Right ventricle myocardium inferior (tissue), 1 donor: ENCODE data around the gene RFX6. TPM values are rescaled to one million over a fixed set of nuclear protein-coding genes. Genes with fewer than 3 reads are reported as not detected.

Experiments
- ATAC-seq: fragments of 200-7000 bp; cut with Tn5 transposase; one replicate; pipeline ENCODE4 v1.9.1; 2020; ENCODE audit warnings: mild to moderate bottlenecking, moderate library complexity
- DNase-seq: peaks from one replicate; pipeline ENCODE4 v3.0.0; 2021; ENCODE audit errors: missing footprints
- intact Hi-C: fragments of 100-400 bp; cut with DNase I; formaldehyde crosslinking; loops from one replicate; pipeline ENCODE4 v1.11.0; 2022
- total RNA-seq: library from RNA; stranded (reverse); fragmentation: NEBNext Ultra II Directional; extraction: Animal tissue kit (Norgen Biotek cat#: 25700); gene quantifications from one replicate; pipeline ENCODE4 v1.2.1, GENCODE V29; 2021
- donor health status: DM: no; HTN: yes; CAD: no; lungs with severe emphysema.

The RFX6 gene
- total RNA-seq, 1 donor from 2014 or later: not detected

DNA sequence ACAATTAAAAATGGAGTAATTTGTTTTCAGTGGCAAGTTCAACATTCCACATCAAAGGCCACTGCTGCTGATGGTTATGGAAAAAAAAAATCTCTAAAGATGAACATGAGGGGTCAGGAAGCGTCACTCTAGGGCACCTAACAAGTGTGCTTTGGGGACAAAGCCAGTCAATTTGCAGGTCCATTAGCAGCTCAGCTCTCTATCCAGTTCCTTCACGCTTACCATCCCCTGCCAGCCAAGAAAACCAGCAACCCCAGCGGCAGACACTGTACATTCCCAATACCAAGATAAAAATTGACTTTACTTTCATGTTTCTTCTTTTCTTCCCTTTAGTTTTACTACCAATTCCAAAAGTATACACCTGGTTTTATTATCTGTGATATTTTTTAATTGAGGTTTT, 10.1 kb downstream of the RFX6 start:
- DNase-seq (no peak), ATAC-seq (no peak)
- intact Hi-C loops: no loop called here

DNA sequence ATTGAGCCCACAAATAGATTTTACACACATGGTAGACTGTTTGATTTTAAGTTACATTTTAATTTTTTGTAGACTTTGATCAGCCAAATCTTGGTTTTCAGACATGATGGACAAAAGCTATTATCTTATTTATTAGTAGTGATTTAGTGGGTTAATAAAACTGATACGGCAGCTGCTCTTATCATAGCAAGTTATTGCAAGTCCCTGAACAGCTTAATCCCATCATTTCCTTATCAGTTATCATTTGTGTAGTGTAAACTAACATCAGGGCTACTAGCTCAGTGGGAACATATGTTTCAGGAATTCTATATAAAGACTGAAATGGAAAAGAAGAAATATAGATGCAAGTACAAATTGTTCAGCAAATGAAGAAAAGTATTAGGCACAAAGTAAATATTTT, 10.9 kb downstream of the RFX6 start:
- ATAC-seq (no peak), DNase-seq (no peak)
- intact Hi-C loops: no loop called here

DNA sequence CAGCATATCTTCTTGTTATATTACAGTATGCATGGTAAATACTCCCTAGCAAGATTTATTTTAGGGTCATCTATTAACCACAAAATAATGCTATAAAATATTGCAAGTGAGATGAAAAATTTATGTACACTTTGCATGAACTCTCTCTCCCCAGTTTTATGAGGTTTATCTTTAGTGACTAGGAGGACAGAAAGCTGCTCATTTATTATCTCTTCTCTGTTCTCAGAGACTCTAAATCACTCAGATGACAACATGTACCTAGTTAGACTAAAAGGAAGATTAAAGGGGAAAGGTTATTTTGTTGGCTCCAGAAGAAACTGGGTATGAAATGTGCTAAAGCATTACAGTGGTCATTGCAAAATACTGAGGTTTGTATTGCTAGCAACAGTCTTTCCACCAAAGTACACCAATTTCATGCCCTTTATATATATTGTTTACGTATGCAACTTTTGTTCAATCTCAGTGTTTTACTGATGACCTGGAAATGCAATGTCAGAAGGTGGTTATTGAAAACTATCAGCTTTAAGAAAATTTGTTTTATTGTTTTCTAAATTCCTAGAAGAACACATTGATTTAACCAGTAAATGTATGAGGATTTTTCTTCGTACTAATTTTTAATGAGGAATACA, 11.8 kb downstream of the RFX6 start:
- intact Hi-C loops: no loop called here
- DNase-seq (no peak), ATAC-seq (no peak)

DNA sequence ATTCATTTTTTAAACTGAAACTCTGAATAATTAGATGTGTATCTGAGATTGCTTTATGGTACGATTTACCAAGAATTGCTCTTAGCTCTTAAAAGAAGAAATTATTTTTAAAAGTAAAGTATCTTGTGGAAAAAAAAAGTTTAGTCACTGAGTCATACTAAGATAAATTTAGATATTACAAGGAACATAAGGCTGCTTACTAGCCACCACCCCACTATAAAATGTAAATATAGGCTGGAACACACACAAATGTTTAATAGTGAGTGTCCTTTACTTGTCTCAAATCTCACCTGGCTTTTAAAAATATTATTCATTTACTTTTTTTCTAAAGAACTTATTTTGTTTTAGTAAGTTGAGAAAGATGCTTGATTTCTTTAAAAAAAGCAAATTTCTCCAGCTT, 17.6 kb downstream of the RFX6 start:
- DNase-seq: no peak
- intact Hi-C loops: no loop called here
- no peak for ATAC-seq

DNA sequence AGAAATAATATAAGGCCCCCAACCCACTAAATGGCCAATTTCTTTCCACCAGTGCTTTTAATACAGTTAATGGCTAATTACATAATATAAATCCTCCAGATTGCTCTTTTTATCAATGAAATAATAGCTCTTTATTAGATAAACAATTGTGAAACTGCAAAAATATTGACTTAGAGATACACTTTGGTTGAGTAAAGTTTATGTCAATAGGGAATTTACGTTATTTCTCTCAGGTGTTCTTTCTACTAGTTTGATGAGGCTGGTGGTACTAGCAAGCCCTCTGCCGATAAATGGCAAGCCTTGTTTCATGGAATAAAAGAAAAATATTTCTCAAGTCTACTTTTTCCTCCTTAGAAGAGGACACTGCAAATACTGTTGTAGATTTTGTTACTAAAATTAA, 18.9 kb downstream of the RFX6 start:
- ATAC-seq (no peak), DNase-seq (no peak)
- intact Hi-C loops: no loop called here

DNA sequence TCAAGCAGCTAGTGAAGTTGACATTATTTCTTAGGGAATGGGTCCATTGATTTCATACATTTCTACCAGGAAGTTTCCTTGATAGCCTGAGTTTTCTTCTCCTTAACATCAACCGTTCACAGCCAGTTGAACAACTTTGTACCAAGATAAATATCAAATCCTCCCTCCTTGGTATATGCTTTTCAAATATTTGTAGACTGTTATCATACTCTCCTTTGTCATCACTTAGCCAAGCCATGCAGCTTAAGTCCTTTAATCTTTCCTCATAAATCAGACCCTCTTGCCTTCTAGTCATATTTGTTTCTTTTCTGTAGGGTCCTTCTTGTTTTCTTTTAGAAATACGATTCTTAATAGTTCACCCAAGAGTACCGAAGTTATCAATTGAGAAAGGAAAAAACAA, 25.6 kb downstream of the RFX6 start:
- ATAC-seq (no peak), DNase-seq (no peak)
- intact Hi-C loops: no loop called here

- intact Hi-C loops: no loop called here
- ATAC-seq (no peak), DNase-seq (no peak)
Measured at GRCh38 chr6:116922853-116923548, 46.0 kb downstream of the RFX6 start.

- DNase-seq (no peak), ATAC-seq (no peak)
- intact Hi-C loops: no loop called here
Measured at GRCh38 chr6:116924245-116924644, 47.2 kb downstream of the RFX6 start.

- ATAC-seq (no peak), DNase-seq (no peak)
- intact Hi-C loops: no loop called here
Measured at GRCh38 chr6:116925088-116925794, 48.2 kb downstream of the RFX6 start.

GRCh38 chr6:116928677-116929076, 51.6 kb downstream of the RFX6 start:
- no peak for DNase-seq
- intact Hi-C loops: no loop called here
- ATAC-seq: no peak

GRCh38 chr6:116929825-116930224, 52.8 kb downstream of the RFX6 start:
- intact Hi-C loops: no loop called here
- ATAC-seq (no peak), DNase-seq (no peak)

DNA sequence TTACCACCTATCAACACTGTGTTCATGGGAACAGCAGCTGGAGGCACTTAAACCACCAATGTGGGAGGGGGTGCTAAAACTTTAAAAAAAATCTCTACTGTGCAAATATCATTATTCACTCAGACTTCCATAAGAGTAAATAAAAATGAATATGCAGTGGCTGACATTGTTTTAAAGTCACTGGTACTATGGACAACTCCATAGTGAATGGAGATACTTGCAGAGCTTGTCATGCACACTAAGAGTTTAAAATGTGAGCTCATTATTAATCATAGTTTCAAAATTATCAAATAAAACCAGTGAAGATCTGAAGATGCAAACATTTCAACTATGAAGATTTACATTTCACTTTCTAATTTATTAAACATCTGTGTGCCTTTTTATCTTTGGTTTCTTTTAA, 54.4 kb downstream of the RFX6 start:
- ATAC-seq (no peak), DNase-seq (no peak)
- intact Hi-C loops: no loop called here

GRCh38 chr6:116932496-116932895, 55.5 kb downstream of the RFX6 start:
- ATAC-seq: no peak
- DNase-seq: no peak
- intact Hi-C loops: no loop called here

GRCh38 chr6:116933485-116933884, 56.4 kb downstream of the RFX6 start:
- DNase-seq (no peak), ATAC-seq (no peak)
- intact Hi-C loops: no loop called here

DNA sequence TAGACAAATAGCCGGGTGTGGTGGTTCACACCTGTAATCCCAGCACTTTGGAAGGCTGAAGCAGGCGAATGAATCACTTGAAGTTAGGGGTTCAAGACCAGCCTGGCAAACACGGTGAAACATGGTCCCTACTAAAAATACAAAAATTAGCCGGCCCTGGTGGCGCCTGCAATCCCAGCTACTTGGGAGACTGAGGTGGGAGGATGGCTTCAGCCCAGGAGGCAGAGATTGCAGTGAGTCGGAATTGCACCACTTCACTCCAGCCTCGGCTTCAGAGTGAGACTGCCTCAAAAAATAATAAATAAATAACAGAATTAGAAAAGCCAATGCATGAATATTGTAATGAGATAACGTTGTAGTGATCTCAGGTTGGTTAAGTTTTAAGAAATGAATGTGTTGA, 61.3 kb downstream of the RFX6 start:
- ATAC-seq (no peak), DNase-seq (no peak)
- intact Hi-C loops: no loop called here

DNA sequence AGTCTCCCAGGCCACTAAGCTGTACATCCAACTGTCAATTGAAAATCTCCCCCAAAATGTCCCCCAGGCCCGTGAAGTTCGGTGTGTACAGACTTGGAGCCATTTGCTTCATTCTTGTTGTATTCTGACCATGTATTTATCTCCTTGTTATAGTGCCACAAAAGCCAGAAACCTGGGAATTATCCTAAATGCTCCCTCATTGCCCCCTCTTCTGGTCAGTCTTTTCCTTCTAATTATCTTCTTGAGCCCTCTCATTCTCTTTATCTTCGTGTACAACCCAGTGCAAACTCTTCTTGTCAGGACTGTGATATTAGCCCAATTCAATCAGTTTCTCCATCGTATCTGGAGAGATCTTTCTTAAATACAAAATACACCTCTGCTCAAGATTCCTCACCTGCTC, 64.7 kb downstream of the RFX6 start:
- ATAC-seq (no peak), DNase-seq (no peak)
- intact Hi-C loops: no loop called here

DNA sequence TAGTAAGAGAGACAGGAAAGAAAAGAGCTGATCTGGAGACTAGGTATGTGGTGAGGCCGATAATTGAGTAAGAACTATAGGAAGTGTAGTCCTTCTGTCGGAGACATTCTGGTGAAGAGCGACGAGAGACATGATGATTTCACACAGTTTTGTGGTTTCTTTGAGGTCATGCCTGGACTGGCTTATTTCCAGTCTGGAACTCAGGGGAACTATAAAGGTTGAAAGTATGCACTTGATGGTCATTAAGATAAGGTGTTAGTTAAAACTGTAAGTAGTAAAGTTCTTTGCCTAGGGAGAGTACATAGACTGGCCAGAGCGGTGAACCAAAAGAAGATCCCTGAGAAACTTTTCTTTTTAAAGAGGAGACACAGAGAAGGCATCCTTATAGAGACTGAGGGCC, 68.8 kb downstream of the RFX6 start:
- intact Hi-C loops: no loop called here
- DNase-seq (no peak), ATAC-seq (no peak)

DNA sequence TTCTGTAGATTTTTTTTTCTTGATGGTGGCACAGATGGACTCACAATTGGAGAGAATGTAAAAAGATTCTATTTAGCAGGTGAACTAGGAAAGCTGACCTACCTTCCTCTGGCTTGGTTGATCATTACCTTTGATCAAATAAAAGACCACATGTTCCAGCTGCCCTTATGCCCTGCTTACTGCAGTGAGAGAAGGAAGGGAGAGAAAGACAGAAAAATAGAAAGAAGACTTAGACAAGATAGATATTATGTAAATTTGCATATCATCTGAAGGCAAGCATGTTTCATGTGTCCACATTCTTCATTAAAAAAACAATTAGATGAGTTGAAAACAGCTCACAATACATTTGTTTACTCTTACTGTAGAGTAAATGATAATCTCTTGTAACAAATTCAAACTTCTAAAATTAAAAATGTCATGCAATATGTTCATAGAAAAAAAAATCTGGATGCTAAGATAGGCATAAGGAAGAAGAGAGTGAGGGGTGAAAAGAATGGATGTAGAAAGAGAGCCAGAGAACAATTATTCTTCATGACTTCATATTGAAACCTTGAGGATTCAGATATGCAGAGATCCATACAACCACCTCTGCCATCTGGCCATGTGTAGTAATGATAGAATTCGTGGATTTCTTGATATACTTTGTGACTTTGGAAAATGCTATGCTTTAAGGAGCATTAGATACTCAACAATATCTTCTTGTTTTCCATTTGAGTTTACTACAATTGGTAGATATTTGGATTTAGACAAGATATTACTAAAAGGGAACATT, 71.7 kb downstream of the RFX6 start:
- ATAC-seq (no peak), DNase-seq (no peak)
- intact Hi-C loops: no loop called here

- ATAC-seq: no peak
- intact Hi-C loops: no loop called here
- DNase-seq: no peak
Measured at GRCh38 chr6:116949964-116950363, 72.9 kb downstream of the RFX6 start.

DNA sequence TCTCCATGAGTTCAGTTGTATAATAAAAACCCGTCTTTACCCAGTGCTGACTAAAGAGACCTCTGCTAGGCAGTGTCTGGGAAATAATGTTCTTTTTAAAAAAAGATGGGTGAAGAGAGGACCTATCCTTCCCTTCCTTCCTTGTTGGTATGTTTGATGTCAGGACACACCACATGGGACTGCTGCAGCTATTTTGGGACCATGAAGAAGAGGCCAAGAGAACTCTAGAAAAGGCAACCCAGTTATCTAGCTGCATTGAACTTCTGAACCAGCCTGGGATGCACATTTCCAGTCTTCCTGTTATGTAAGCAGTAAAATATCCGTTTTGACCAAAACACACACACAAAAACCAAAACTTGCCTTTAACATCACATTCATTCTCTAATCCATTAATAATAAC, 77.3 kb downstream of the RFX6 start:
- intact Hi-C loops: no loop called here
- DNase-seq: no peak
- ATAC-seq: no peak
